CD14-positive monocyte (primary cell): ENCODE results near the gene ZNF638. TPM values are rescaled to one million over a fixed set of nuclear protein-coding genes. Genes with fewer than 3 reads are reported as not detected.

Experiments
- DNase-seq, 3 donors: peaks; one replicate each; pipeline ENCODE4 v3.0.0-alpha.2; 2011 to 2022
- H2AFZ ChIP-seq: 2 replicates; pipeline ENCODE4 v1.6.0; 2012; ENCODE audit warnings: mild to moderate bottlenecking, low read depth, low read length, inconsistent platforms; ENCODE audit not compliant: insufficient read depth, poor library complexity, severe bottlenecking
- H3K27ac ChIP-seq, 2 donors: 1 replicate in 1 of 2; 2 replicates in 1 of 2; pipeline ENCODE4 v1.5.1; 2012 to 2013; ENCODE audit warnings: low read length in 2 of 2, control low read depth in 1 of 2, inconsistent platforms in 1 of 2, low read depth in 1 of 2, mild to moderate bottlenecking in 1 of 2
- H3K27me3 ChIP-seq, 2 donors: one replicate each; pipeline versions ENCODE4 v1.6.0 to v1.6.1; 2011 to 2013; ENCODE audit warnings: low read length in 2 of 2; ENCODE audit not compliant: control insufficient read depth in 2 of 2, insufficient read depth in 2 of 2
- H3K36me3 ChIP-seq, 2 donors: replicated peaks in 1 of 2; 1 replicate in 1 of 2; 2 replicates in 1 of 2; pipeline versions ENCODE4 v1.5.1 to v1.6.1; 2012 to 2013; ENCODE audit warnings: low read length in 2 of 2, control low read depth in 1 of 2, inconsistent platforms in 1 of 2, mild to moderate bottlenecking in 1 of 2; ENCODE audit not compliant: insufficient read depth in 2 of 2, control insufficient read depth in 1 of 2
- H3K4me1 ChIP-seq, 2 donors: 1 replicate in 1 of 2; 2 replicates in 1 of 2; pipeline versions ENCODE4 v1.5.1 to v1.6.1; 2012 to 2013; ENCODE audit warnings: low read length in 2 of 2, control low read depth in 1 of 2, inconsistent platforms in 1 of 2, mild to moderate bottlenecking in 1 of 2, moderate library complexity in 1 of 2; ENCODE audit not compliant: insufficient read depth in 2 of 2, control insufficient read depth in 1 of 2
- H3K4me2 ChIP-seq: replicated peaks from 2 replicates; pipeline ENCODE3; 2012; ENCODE audit warnings: low read length, moderate library complexity, mild to moderate bottlenecking; ENCODE audit not compliant: poor library complexity, severe bottlenecking; ENCODE audit errors: extremely low read depth
- H3K4me3 ChIP-seq, 3 experiments: fragments of 200-600 bp in 1 of 3; sonication (generic) in 1 of 3; replicated peaks in 1 of 3; 1 replicate in 2 of 3; 2 replicates in 1 of 3; pipeline ENCODE4 v1.5.1; 2011 to 2013; ENCODE audit warnings: low read length in 3 of 3, mild to moderate bottlenecking in 3 of 3, control low read depth in 2 of 3, low read depth in 2 of 3, inconsistent platforms in 1 of 3, moderate library complexity in 1 of 3
- H3K79me2 ChIP-seq: 2 replicates; pipeline ENCODE4 v1.6.0; 2012; ENCODE audit warnings: mild to moderate bottlenecking, control low read depth, inconsistent platforms, low read length, moderate library complexity; ENCODE audit not compliant: insufficient read depth
- H3K9ac ChIP-seq: 2 replicates; pipeline ENCODE4 v1.6.0; 2017; ENCODE audit warnings: low read length, mild to moderate bottlenecking; ENCODE audit not compliant: insufficient read depth, poor library complexity, severe bottlenecking
- H3K9me3 ChIP-seq, 2 donors: replicated peaks in 1 of 2; 1 replicate in 1 of 2; 2 replicates in 1 of 2; pipeline versions ENCODE4 v1.5.1 to v1.6.1; 2012 to 2013; ENCODE audit warnings: low read length in 2 of 2, control low read depth in 1 of 2; ENCODE audit not compliant: control insufficient read depth in 1 of 2, insufficient read depth in 1 of 2
- H4K20me1 ChIP-seq: 2 replicates; pipeline ENCODE4 v1.6.0; 2012; ENCODE audit warnings: mild to moderate bottlenecking, low read length, control low read depth, moderate library complexity; ENCODE audit not compliant: insufficient read depth
- H3K27ac Mint-ChIP-seq, 7 donors: one replicate each; pipeline ENCODE4 v1.8.0; 2020; ENCODE audit warnings: mild to moderate bottlenecking in 7 of 7, mixed read lengths in 7 of 7, moderate library complexity in 6 of 7, inconsistent platforms in 2 of 7
- H3K27me3 Mint-ChIP-seq, 3 donors: one replicate each; pipeline ENCODE4 v1.8.0; 2021 to 2022; ENCODE audit warnings: low read depth in 3 of 3, mild to moderate bottlenecking in 3 of 3, mixed read lengths in 3 of 3, moderate library complexity in 3 of 3, inconsistent platforms in 1 of 3
- H3K36me3 Mint-ChIP-seq, 2 donors: one replicate each; pipeline ENCODE4 v1.8.0; 2020; ENCODE audit warnings: mixed read lengths in 2 of 2, inconsistent platforms in 1 of 2, mild to moderate bottlenecking in 1 of 2
- H3K4me1 Mint-ChIP-seq: one replicate; pipeline ENCODE4 v1.8.0; 2020; ENCODE audit warnings: mild to moderate bottlenecking, mixed read lengths
- H3K4me3 Mint-ChIP-seq, 2 donors: one replicate each; pipeline ENCODE4 v1.8.0; 2020; ENCODE audit warnings: mild to moderate bottlenecking in 2 of 2, mixed read lengths in 2 of 2, moderate library complexity in 1 of 2
- H3K9me3 Mint-ChIP-seq, 7 donors: one replicate each; pipeline ENCODE4 v1.8.0; 2020 to 2022; ENCODE audit warnings: mixed read lengths in 7 of 7, mild to moderate bottlenecking in 6 of 7, moderate library complexity in 6 of 7, inconsistent platforms in 2 of 7
- WGBS: methylation state at CpG from one replicate; pipeline ENCODE4 v1.1.5; 2013; ENCODE audit warnings: missing lambda C conversion rate; ENCODE audit not compliant: insufficient coverage; 5-methylcytosine and 5-hydroxymethylcytosine counted together
- intact Hi-C, 2 donors: fragments of 100-400 bp; cut with micrococcal nuclease; formaldehyde crosslinking; loops; one replicate each; pipeline versions ENCODE4 v1.15.0 to v1.15.1; 2023
- polyA plus RNA-seq, 3 donors: library from polyadenylated mRNA; depleted of rRNA in 1 of 3; unstranded in 2 of 3; stranded (reverse) in 1 of 3; fragments of 300-500 nt in 2 of 3; fragments of >200 nt in 1 of 3; fragmentation: Illumina TruSeq in 2 of 3; gene quantifications; 1 replicate in 2 of 3; 2 replicates in 1 of 3; pipeline ENCODE4 v1.2.3, GENCODE V29; 2012 to 2021
- TF ChIP-seq, protein P1 (sequence below): fragments of 200-600 bp; IDR thresholded peaks from one replicate; pipeline ENCODE4 v1.8.0; 2022; ENCODE audit warnings: antibody characterized with exemption, mild to moderate bottlenecking

The ZNF638 gene
- polyA plus RNA-seq, 3 donors, result 19.1 to 64.6 (median 22.4) TPM

DNA sequence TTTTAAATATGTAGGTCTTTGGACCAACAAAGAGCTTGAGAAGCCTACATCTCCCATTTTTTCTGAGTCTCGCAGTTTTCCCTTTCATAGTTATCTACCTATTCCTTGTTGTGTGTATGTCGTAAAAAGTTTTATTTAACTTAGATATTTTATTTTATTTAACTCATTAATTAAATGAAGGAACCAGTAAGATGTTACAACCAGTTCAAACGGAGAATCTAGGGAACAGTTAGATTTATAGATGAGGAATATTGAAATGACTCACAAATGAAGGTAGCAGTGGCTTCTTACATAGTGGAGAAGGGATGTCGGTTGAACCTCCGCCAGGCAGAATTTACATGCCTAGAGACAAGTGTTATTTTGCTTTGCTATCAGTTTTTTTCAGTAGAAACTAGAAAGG is 48.5 kb upstream of the ZNF638 start:
- Histone ChIP-seq H2AFZ (no peak overlapping the region), H3K27me3 (no peaks in the 10 kb centered on the region), H3K9me3 (no peaks in the 10 kb centered on the region), H3K9ac (no peak overlapping the region), H3K36me3 (no peaks in the 10 kb centered on the region), H3K27ac (no peak overlapping the region), H3K4me3 (no peak overlapping the region), H4K20me1 (no peaks in the 10 kb centered on the region), H3K79me2 (no peaks in the 10 kb centered on the region), H3K4me2 (no peak overlapping the region), H3K4me1 (peaks cover 0 to under 1% of the 10 kb centered on the region in 2 donors)
- TF ChIP-seq, protein P1, sequence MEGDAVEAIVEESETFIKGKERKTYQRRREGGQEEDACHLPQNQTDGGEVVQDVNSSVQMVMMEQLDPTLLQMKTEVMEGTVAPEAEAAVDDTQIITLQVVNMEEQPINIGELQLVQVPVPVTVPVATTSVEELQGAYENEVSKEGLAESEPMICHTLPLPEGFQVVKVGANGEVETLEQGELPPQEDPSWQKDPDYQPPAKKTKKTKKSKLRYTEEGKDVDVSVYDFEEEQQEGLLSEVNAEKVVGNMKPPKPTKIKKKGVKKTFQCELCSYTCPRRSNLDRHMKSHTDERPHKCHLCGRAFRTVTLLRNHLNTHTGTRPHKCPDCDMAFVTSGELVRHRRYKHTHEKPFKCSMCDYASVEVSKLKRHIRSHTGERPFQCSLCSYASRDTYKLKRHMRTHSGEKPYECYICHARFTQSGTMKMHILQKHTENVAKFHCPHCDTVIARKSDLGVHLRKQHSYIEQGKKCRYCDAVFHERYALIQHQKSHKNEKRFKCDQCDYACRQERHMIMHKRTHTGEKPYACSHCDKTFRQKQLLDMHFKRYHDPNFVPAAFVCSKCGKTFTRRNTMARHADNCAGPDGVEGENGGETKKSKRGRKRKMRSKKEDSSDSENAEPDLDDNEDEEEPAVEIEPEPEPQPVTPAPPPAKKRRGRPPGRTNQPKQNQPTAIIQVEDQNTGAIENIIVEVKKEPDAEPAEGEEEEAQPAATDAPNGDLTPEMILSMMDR, result no peak
- intact Hi-C loops, result no loop called here
- Mint-ChIP-seq H3K4me3 (no peak overlapping the region), H3K27ac (no peak overlapping the region), H3K36me3 (no peaks in the 10 kb centered on the region), H3K4me1 (peaks cover 3% of the 10 kb centered on the region), H3K9me3 (no peaks in the 10 kb centered on the region), H3K27me3 (peaks cover 0 to 3% (median 1%) of the 10 kb centered on the region in 3 donors)
- DNase-seq, result no peak
- 100% methylated on average over 2 of the region's 5 CpGs for WGBS

DNA sequence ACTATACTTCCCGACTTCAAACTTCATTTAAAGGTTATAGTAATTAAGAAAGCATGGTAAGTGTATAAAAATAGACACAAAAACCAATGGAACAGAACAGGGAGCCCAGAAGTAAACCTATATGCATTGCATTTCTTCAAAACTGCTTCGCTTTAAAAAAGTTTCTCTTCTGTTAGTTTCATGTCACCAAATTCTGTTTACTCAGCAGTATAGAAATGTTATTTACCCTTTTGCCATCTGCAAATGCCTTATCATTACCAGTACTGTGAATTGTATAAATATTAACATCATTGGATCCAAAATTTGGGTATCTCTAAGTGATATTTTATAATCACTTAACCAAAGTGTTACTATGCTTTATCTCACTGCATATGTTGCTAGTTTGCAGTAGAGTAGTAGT is 45.9 kb upstream of the ZNF638 start:
- no peak overlapping the region for H3K27ac ChIP-seq
- Mint-ChIP-seq H3K4me3 (no peak overlapping the region), H3K36me3 (no peaks in the 10 kb centered on the region), H3K9me3 (no peaks in the 10 kb centered on the region), H3K4me1 (no peaks in the 10 kb centered on the region), H3K27me3 (peaks cover 0 to 3% (median 0%) of the 10 kb centered on the region in 3 donors), H3K27ac (no peak overlapping the region)
- H2AFZ ChIP-seq, result no peak overlapping the region
- WGBS, result no CpG with 5 or more reads among the region's 2 CpGs
- H3K9ac ChIP-seq, result no peak overlapping the region
- H3K36me3 ChIP-seq, result no peaks in the 10 kb centered on the region
- no peaks in the 10 kb centered on the region for H4K20me1 ChIP-seq
- intact Hi-C loops, result no loop called here
- H3K4me2 ChIP-seq, result no peak overlapping the region
- DNase-seq, result no peak
- TF ChIP-seq, protein P1, result no peak
- H3K4me3 ChIP-seq, result no peak overlapping the region
- H3K79me2 ChIP-seq, result no peaks in the 10 kb centered on the region
- H3K4me1 ChIP-seq, result no peaks in the 10 kb centered on the region
- no peaks in the 10 kb centered on the region for H3K27me3 ChIP-seq
- H3K9me3 ChIP-seq, result no peaks in the 10 kb centered on the region
